K562 (cell line): ENCODE measurements around the gene LETM1. TPM values are rescaled to one million over a fixed set of nuclear protein-coding genes. Genes with fewer than 3 reads are reported as not detected.

ENCODE experiments used
- ATAC-seq: fragments of 200-7000 bp; cut with Tn5 transposase; 3 replicates; pipeline ENCODE4 v1.9.1; 2020; ENCODE audit warnings: moderate library complexity
- BruUV-seq: library from RNA; stranded (reverse); fragments of 400-500 nt; replicated peaks from 2 replicates; lab custom pipeline; 2021; lab: Mats Ljungman, UMichigan
- CTCF ChIA-PET: fragments of 300-600 bp; formaldehyde crosslinking; extraction: SDS; loops from one replicate; lab custom pipeline; 2021; ENCODE audit warnings: low intra/inter-chr PET ratio; lab: Yijun Ruan, JAX
- POLR2A ChIA-PET: fragments of 300-600, 350-650 bp; sonication (Branson Sonifier 250); formaldehyde crosslinking; extraction: SDS; loops from one replicate; lab custom pipeline; 2021; ENCODE audit warnings: antibody characterized with exemption, inconsistent platforms; lab: Yijun Ruan, JAX
- DNase-seq, 4 experiments: peaks; one replicate each; pipeline versions ENCODE4 v3.0.0 to v3.0.0-alpha.2; 2011 to 2018; ENCODE audit warnings: low spot score in 3 of 4, mixed read lengths in 3 of 4; ENCODE audit errors: extremely low read depth in 1 of 4
- FAIRE-seq: peaks from 2 replicates; lab custom pipeline; 2011; peaks lifted over from hg19 to GRCh38; lab: Jason Lieb, UNC
- H2AFZ ChIP-seq: 2 replicates; pipeline ENCODE4 v1.6.0; 2011; ENCODE audit warnings: low read depth, low read length, control low read depth, inconsistent platforms
- H3K27ac ChIP-seq: fragments of 200-600 bp; 3 replicates; pipeline ENCODE4 v1.8.0; 2011; ENCODE audit warnings: low read depth, mild to moderate bottlenecking, control low read depth, inconsistent platforms, low read length, moderate library complexity, mixed read lengths; ENCODE audit errors: extremely low read depth
- H3K27me3 ChIP-seq, 2 experiments: fragments of 300-600 bp in 1 of 2; 2 replicates in 1 of 2; 3 replicates in 1 of 2; pipeline versions ENCODE4 v1.6.0 to v1.8.0; 2011; ENCODE audit warnings: inconsistent platforms in 2 of 2, low read length in 2 of 2, mild to moderate bottlenecking in 1 of 2, mixed read lengths in 1 of 2, moderate library complexity in 1 of 2; ENCODE audit not compliant: control insufficient read depth in 2 of 2, insufficient read depth in 2 of 2
- H3K36me3 ChIP-seq: fragments of 300-600 bp; 3 replicates; pipeline ENCODE4 v1.8.0; 2011; ENCODE audit warnings: mild to moderate bottlenecking, low read length, inconsistent platforms; ENCODE audit not compliant: control insufficient read depth, insufficient read depth
- H3K4me1 ChIP-seq, 2 experiments: fragments of 200-600 bp in 1 of 2; replicated peaks in 1 of 2; 2 replicates in 1 of 2; 3 replicates in 1 of 2; pipeline versions ENCODE4 v1.5.1 to v1.8.0; 2011; ENCODE audit warnings: inconsistent platforms in 2 of 2, low read length in 2 of 2, mild to moderate bottlenecking in 1 of 2, mixed read lengths in 1 of 2, moderate library complexity in 1 of 2; ENCODE audit not compliant: control insufficient read depth in 2 of 2, insufficient read depth in 2 of 2
- H3K4me2 ChIP-seq: 2 replicates; pipeline ENCODE4 v1.6.1; 2011; ENCODE audit warnings: low read length, control low read depth, inconsistent platforms, mixed read lengths; ENCODE audit not compliant: insufficient read depth
- H3K4me3 ChIP-seq: fragments of 200-600 bp; sonication (generic), shearing (Covaris generic); 2 replicates; pipeline ENCODE4 v1.5.1; 2016; ENCODE audit warnings: control low read depth, inconsistent platforms
- H3K79me2 ChIP-seq: fragments of 200-600 bp; 3 replicates; pipeline ENCODE4 v1.8.0; 2011; ENCODE audit warnings: low read length, inconsistent platforms; ENCODE audit not compliant: control insufficient read depth, insufficient read depth
- H3K9ac ChIP-seq, 2 experiments: 2 replicates each; pipeline versions ENCODE4 v1.6.0 to v1.6.1; 2011; ENCODE audit warnings: low read depth in 2 of 2, low read length in 2 of 2, control low read depth in 1 of 2, inconsistent platforms in 1 of 2, mild to moderate bottlenecking in 1 of 2, mixed read lengths in 1 of 2; ENCODE audit not compliant: insufficient read depth in 1 of 2
- H3K9me1 ChIP-seq: one replicate; pipeline ENCODE4 v1.6.0; 2011; ENCODE audit warnings: inconsistent platforms, mild to moderate bottlenecking, low read length, moderate library complexity; ENCODE audit not compliant: control insufficient read depth, insufficient read depth
- H3K9me3 ChIP-seq: replicated peaks from 2 replicates; pipeline ENCODE4 v1.5.1; 2011; ENCODE audit warnings: low read depth, low read length, inconsistent platforms; ENCODE audit not compliant: control insufficient read depth, insufficient read depth
- H4K20me1 ChIP-seq: replicated peaks from 2 replicates; pipeline ENCODE4 v1.6.1; 2011; ENCODE audit warnings: low read length, inconsistent platforms, mixed read lengths; ENCODE audit not compliant: control insufficient read depth, insufficient read depth
- ARNT ChIP-seq, 2 experiments: fragments of 450-650 bp; IDR thresholded peaks; 2 replicates each; pipeline ENCODE4 v1.6.1; 2016; ENCODE audit warnings: mild to moderate bottlenecking in 1 of 2
- TFE3 ChIP-seq: fragments of 450-650 bp; formaldehyde crosslinking; IDR thresholded peaks from 2 replicates; pipeline ENCODE4 v1.4.0; 2020; ENCODE audit warnings: mild to moderate bottlenecking, mixed read lengths
- WHSC1 ChIP-seq: IDR thresholded peaks from one replicate; pipeline ENCODE4 v1.6.1; 2012; ENCODE audit warnings: low read length, control low read depth, inconsistent platforms
- ZFP30 ChIP-seq: fragments of 250-450 bp; sonication (Bioruptor Pico); IDR thresholded peaks from 2 replicates; pipeline ENCODE4 v1.8.0; 2022; ENCODE audit warnings: moderate library complexity, mild to moderate bottlenecking, inconsistent platforms, borderline replicate concordance
- WGBS: fragments of 100-300 bp; shearing (Covaris generic); methylation state at CpG from one replicate; pipeline ENCODE4 v1.1.6; 2016; ENCODE audit warnings: low coverage, mixed read lengths; ENCODE audit not compliant: insufficient coverage; ENCODE audit errors: missing lambda C conversion rate; 5-methylcytosine and 5-hydroxymethylcytosine counted together
- in situ Hi-C: fragments of 300-500 bp; cut with MboI; formaldehyde crosslinking; loops from 4 replicates; pipeline ENCODE4 v1.15.0; 2018; ENCODE audit warnings: inconsistent platforms, mixed read lengths
- intact Hi-C: fragments of 100-400 bp; cut with micrococcal nuclease; formaldehyde crosslinking; loops from 2 replicates; pipeline ENCODE4 v1.14.2; 2022
- polyA plus RNA-seq, 8 experiments: library from polyadenylated mRNA; depleted of rRNA in 4 of 8; stranded (reverse) in 5 of 8; unstranded in 3 of 8; fragments of >200 nt; fragmentation: Nextera tagmentation in 2 of 8; fragmentation: Illumina TruSeq in 1 of 8; extraction: Ambion mirVana in 2 of 8; extraction: Trizol in 1 of 8; gene quantifications; 2 replicates each; pipeline versions ENCODE4 v1.2.1 to v1.2.3, GENCODE V29; 2011 to 2014; ENCODE audit warnings: inconsistent platforms in 1 of 8, missing spikeins in 1 of 8
- total RNA-seq, 7 experiments: library from RNA; depleted of rRNA in 6 of 7; stranded (reverse); fragments of >200 nt in 6 of 7; fragmentation: Illumina TruSeq in 2 of 7; extraction: Trizol in 2 of 7; gene quantifications; 2 replicates each; pipeline versions ENCODE4 v1.2.1 to v1.2.3, GENCODE V29; 2011 to 2021; ENCODE audit warnings: low replicate concordance in 1 of 7
- TF ChIP-seq, protein P1 (sequence below): sonication (generic); formaldehyde crosslinking; IDR thresholded peaks from 2 replicates; pipeline ENCODE4 v1.8.0; 2022; ENCODE audit warnings: mild to moderate bottlenecking, missing genetic modification reagents

The LETM1 gene
- total and polyA plus RNA-seq, 9 of the 15 experiments (the other 6 are each of a cell fraction or from before 2014, with no cell fraction given): 3.9 to 109 (median 35.0) TPM

DNA sequence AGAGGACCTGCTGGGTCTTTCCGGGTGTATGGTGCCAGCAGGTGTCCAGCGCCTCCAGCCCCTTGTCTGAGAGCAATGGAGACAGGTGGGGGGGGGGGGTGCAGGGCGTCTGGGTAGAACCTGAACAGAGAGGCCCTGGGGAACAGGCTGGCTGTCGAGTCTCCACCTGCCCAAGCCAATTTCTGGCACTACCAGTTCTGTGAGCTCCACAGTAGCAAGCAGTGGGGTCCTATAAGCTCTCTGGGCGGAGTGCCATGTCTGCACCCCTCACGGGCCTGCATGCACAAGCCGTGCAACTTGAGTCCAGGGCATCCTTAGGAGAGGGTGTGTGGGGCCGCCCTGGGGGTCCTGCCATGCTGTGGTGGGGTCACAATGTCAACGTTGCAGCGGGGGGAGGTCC is 72.9 kb downstream of the LETM1 start:
- H3K36me3 ChIP-seq: no peaks in the 10 kb centered on the region
- no peak overlapping the region for H3K4me3 ChIP-seq
- no peak overlapping the region for H3K27ac ChIP-seq
- no peak overlapping the region for H3K4me2 ChIP-seq
- in situ Hi-C loops: no loop called here
- no peaks in the 10 kb centered on the region for H3K79me2 ChIP-seq
- H3K9me1 ChIP-seq: no peaks in the 10 kb centered on the region
- DNase-seq (no peak), FAIRE-seq (no peak), ATAC-seq (no peak)
- ChIA-PET POLR2A (interaction anchor here (2.5 kb wide), 1 partner anchor 11 kb away, joined by 17 read pairs; the partner anchor contains the start of gene FGFR3), CTCF (no interaction called here)
- intact Hi-C loops: no loop called here
- TF ChIP-seq, protein P1, sequence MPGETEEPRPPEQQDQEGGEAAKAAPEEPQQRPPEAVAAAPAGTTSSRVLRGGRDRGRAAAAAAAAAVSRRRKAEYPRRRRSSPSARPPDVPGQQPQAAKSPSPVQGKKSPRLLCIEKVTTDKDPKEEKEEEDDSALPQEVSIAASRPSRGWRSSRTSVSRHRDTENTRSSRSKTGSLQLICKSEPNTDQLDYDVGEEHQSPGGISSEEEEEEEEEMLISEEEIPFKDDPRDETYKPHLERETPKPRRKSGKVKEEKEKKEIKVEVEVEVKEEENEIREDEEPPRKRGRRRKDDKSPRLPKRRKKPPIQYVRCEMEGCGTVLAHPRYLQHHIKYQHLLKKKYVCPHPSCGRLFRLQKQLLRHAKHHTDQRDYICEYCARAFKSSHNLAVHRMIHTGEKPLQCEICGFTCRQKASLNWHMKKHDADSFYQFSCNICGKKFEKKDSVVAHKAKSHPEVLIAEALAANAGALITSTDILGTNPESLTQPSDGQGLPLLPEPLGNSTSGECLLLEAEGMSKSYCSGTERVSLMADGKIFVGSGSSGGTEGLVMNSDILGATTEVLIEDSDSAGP: no peak
- no peak for TF ChIP-seq ZFP30 (CRISPR knock-in tag)
- no peak for TF ChIP-seq WHSC1
- TF ChIP-seq ARNT (IDR thresholded peaks at IDR 0.05): no peak
- no peak for TF ChIP-seq TFE3 (CRISPR knock-in tag)
- WGBS: 75% methylated on average over 7 of the region's 10 CpGs
- no peak overlapping the region for H2AFZ ChIP-seq
- peaks cover 33 to 88% of the 10 kb centered on the region in 2 experiments for H3K4me1 ChIP-seq
- no peaks in the 10 kb centered on the region for H3K27me3 ChIP-seq
- BruUV-seq: no TSS peak
- H3K9me3 ChIP-seq: no peaks in the 10 kb centered on the region
- H4K20me1 ChIP-seq: no peaks in the 10 kb centered on the region
- H3K9ac ChIP-seq: peak overlapping the region in 1 of 2 experiments; percentile 47; a peak in 1 of 4 replicates
